Hematopoietic multipotent progenitor cell treated with erythropoietin and hydrocortisone succinate and interleukin-3 and kit ligand, for 4 days (in vitro differentiated cells): ENCODE data around the gene NLGN4Y.

ENCODE experiments used
- DNase-seq: peaks from one replicate; pipeline ENCODE4 v3.0.0-alpha.2; 2015

Gene NLGN4Y

DNA sequence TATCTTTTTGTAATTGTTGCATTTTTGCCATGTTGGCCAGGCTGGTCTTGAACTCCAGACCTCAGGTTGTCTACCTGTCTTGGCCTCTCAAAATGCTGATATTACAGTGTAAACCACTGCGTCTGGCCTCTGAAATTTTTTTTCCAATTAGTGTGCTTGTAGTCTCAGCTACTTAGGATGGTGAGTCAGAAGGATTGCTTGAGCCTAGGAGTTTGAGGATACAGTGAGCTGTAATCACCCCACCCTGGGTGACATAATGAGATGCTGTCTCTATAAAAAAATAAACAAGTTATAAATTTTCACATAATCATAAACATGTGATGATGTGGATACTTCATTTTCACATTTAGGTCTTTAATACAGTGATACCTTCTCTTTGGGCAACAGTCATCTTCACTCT lies 154.9 kb downstream of the NLGN4Y start:
- DNase-seq = no peak

DNA sequence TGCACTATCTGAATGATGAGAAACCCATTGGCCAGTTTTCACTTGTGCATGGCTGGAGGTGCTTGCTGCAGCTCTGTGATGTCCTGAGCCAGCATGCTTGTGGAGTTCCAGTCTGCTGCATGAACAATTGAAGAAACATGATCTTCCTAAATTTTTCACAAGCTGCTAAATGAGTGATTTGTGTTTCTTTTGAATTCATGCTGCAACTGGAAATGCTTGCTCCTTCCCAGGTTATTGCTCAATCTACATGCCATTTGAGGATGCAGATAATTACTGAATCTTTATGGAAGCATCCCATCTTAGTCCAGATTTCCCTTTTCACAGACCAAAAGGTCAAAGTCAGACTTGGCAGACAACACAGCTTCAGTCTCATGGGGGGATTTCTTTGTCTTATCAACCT lies 170.2 kb downstream of the NLGN4Y start:
- no peak for DNase-seq

DNA sequence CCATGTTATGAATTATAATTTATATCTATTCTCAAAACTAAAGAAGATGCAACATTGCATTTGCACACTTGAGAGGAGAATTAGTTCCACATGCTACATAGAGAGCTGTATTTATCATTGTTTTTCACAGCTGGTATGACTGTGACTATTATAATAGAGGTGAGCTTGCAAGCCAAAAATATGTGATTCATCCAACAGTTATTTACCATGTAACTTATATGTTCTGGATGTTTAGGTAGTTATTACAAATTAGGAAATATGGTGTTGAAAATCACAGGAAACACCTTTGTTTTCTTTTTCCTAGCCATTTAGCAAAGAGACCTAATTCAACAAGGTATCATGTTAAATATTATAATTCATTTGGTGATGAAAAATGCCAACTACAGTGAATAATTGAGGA lies 183.8 kb downstream of the NLGN4Y start:
- no peak for DNase-seq

DNA sequence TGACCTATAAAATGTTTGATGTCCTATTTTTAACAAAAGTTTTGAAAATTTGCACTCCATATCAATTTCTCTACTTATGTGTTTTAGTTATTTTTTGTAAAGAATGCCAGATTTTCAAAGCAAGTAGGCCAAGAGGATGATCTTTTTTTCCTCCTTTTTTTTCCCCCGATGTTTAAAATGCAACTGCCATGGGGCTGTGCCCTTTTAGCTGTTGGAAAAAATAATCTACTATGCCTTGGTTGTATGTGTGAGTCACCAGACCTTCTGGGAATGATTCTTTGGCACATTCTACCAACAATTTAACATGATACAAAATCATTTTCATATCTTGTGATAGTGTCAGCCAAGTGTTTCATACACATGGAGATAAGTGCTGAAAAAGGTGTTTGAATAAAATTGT lies 217.3 kb downstream of the NLGN4Y start:
- no peak for DNase-seq

DNA sequence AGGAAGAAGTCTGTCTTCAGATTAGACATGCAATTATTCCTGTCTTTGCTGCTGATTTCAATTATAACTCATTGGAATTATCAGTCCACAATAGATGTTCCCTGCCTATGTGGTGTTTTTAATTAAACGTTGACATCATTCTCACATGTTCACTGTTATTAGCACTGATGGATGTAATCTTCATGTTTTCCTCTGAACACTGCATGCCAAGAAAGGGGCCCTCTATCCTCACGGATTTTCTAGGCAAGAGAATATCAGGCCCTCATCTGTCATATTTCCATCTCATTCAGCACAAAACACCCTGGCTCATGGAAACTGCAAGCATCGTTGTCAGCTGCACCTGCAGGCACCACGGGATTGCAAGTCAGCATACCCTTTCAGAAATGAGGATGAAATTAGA lies 224.0 kb downstream of the NLGN4Y start:
- no peak for DNase-seq

DNA sequence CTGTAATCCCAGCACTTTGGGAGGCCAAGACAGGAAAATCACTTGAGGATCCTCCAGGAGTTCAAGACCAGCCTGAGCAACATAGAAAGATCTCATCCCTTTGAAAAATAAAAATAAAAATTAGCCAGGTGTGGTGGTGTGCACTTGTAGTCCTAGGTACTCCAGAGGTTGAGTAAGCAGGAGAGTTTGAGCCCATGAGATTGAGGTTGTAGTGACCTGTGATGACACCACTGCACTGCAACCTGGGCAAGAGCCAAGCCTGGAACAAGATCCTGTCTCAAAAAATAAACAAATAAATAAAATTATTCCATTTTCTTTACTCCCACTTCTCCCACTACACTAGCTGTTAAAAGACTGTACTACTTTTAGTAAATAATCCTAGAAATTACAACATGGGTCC lies 231.2 kb downstream of the NLGN4Y start:
- no peak for DNase-seq

DNA sequence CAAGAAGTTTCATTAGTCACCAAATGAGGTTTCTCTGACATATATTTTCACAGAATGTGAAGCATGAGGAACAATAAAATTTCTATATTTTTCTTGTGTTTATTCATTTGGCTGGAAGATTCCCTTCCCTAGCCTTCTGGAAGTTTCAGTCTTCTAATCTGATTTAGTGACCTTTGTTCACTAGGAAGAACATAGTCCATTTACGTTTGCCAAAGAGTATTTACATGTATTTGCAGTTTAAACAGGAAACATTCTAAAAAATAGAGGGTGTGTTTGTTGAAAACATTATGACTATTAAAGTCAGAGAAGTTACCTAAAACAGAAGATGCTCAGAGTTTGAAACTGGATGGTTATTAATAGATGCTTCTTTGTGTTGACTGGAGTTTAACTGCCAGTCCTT lies 238.6 kb downstream of the NLGN4Y start:
- DNase-seq = no peak

DNA sequence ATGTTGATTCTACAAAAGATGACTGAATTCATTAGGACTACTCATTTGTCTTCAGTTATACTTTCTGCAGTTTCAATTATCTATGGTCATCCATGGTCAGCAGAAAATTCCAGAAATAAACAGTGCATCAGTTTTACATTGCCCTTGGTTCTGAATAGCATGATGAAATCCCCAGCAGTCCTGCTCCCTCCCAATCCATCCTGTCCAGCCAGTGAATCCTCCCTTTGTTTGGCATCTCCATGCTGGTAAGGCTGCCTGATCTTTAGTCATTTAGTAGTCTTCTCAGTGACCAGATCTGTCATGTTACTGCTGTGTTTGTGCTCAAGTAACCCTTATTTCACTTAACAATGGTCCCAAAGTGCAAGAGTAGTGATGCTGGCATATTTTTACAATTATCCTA lies 239.3 kb downstream of the NLGN4Y start:
- DNase-seq = no peak

DNA sequence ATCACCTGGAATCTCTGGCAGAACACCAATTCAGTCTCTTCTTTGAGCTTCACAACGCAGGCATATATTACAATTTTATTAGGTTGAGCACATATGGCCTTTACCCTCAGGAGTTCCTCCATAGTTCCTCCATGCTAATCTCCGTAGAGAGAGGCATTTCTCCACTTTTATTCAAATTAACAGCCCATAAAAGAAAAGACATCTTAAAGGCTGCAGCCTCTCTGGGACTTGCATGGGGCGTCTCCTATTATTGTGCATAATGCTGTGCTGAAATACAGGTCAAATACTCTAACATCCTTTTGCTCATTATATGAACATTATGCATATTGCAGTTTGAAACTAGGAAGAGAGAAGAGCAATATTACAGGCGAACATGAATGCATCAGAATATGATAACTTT lies 253.9 kb downstream of the NLGN4Y start:
- no peak for DNase-seq

DNA sequence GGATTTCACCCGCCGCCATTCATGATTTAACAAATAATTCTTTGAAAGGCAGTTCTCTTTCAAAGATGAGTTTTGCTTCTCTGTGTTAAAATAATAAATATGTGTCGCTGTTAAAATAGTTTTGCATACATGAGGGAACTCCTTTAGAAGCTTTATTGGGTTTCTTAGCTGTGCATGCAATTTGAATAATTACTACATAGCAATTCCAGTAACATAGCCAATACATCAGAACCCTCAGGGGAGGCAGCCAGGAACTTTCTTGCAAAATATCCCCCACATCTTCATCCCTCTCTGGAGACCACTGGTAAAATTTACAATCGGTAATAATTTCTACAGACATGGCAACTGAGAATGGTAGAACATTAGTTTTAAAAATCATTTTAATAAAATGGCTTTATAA lies 268.8 kb downstream of the NLGN4Y start:
- DNase-seq = no peak

DNA sequence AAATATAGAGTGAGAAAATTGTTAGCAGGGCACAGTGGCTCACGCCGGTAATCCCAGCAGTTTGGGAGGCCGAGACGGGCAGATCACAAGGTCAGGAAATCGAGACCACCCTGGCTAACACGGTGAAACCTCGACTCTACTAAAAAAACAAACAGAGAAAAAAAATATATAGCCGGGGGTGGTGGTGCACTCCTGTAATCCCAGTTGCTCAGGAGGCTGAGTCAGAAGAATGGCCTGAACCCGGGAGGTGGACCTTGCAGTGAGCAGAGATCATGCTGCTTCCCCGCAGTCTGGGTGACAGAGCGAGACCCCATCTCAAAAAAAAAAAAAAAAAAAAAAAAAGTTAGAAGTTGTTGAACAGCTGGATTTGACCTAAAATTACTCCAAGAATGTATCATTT lies 269.3 kb downstream of the NLGN4Y start:
- DNase-seq = no peak

DNA sequence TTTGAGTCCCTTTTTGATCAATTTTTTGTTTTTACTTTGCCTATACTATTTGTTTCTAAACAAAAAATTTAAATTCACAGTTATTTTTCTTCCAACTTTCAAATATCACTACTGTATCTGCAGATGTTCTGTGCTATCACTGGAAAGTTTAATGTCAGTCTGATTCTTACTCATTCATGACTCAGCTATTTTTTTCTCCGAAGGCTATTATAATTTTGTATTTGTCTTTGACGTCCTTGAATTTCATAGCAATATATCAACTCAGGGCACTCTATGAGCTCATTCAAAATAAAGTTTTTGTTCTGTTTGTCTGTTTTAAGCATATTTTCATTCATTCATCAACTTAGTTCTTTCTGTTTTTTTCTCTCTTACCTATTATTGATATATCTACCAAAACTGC lies 273.7 kb downstream of the NLGN4Y start:
- no peak for DNase-seq

DNA sequence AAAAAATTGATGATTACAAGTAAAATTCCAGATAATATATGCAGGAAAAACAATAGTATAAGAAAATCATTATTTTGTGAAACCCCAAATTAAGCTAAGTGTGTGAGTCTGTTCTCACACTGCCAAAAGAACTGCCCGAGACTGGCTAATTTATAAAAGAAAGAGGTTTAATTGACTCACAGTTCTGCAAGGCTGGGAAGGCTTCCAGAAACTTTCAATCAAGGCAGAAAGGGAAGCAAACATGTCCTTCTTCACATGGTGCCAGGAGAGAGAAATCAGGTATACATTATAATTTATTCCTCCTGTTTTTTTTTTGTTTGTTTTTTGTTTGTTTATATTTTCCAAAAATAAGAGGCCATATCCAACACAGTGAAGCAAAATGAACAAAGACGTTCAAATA lies 276.8 kb downstream of the NLGN4Y start:
- DNase-seq = no peak

DNA sequence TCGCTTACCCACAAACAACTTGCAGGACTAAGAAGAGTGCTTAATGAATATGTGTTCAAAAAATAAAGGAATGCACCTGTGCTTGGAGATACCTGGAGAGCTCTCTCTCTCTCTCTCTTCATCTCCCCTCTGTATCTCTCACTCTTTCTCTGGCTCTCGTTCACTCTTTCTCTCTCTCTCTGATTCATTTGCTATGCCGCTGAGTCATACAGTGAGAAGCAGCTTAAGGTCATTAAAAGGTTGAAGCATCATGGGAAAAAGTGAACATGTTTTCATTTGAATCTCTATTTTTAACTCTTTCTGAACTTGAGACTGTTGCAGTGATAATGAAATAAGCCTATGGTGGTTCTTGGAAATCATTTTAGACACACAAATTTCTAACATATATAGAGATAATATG lies 277.8 kb downstream of the NLGN4Y start:
- DNase-seq = no peak

DNA sequence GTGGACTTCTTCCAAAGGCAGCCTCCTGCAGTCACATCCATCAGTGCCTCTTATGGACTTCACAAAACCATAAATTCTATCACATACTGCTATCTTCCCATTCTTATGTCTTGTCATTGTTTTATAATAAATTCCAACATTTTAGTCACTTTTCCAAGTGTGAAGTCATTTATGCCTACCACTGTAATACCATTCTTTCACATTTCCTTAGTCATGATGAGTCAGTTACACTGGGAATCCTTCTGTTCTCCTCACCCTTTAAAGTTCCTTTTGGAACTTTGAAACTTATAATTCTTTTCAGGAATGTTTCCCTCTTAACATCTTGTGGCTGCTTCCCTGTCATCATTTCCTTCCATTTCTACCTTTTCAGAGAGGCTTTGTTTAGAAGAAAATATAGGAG lies 279.7 kb downstream of the NLGN4Y start:
- DNase-seq = no peak

DNA sequence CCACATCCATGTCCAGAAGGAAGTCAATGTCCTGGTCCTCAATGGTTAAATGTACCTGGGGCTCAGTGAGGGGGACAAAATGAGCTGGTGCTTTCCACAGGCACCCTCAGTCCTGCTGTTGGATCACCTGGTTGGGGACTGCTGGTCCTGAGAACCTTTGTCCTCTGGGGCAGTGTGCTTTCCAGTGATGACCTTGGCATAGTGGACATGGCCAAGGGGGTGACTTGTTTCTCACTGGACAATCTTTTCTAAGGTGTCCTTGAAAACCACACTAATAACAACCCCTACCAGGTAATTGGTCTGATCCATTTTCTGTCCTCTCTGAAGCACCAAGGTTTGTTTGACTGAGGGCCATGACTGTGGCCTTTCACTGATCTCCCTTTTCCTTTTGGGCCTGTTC lies 294.1 kb downstream of the NLGN4Y start:
- DNase-seq = no peak

DNA sequence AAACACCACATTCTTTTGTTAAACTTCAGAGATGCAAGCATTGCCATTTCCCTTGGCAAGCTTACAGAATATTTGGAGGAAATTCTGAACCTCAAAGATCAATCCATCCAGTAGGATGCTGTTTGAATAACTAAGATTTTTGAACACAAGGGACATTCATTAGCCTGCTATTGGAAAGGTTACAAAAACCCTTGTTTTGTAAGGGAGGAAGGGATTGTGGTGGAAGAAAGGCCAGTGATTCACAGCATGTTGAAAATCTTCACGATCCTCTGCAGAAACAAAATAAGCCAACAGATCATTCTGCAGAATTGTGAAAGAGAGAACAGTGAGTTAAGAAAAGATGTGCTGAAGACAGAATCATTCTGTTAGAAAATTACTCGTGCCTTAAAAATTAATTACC lies 297.9 kb downstream of the NLGN4Y start:
- DNase-seq = no peak

DNA sequence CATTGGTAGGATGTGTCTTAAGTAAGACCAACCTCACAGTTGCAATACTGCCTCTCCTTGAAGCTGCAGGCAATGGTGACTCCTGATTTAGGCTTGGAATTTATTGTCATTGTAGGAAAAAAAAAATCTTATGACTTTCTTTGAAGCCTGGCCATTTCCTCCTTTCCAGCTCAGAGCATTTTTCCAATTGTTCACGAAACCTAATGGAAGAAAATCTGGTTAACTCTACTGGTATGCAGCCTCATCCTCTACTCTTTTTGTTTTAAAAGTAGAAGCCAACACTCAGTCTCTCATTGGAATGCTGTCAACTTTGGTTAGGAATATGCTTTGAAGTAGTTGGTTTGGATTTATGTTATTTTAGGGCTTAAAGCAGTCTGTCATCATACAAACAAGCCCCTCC lies 298.6 kb downstream of the NLGN4Y start:
- no peak for DNase-seq

DNA sequence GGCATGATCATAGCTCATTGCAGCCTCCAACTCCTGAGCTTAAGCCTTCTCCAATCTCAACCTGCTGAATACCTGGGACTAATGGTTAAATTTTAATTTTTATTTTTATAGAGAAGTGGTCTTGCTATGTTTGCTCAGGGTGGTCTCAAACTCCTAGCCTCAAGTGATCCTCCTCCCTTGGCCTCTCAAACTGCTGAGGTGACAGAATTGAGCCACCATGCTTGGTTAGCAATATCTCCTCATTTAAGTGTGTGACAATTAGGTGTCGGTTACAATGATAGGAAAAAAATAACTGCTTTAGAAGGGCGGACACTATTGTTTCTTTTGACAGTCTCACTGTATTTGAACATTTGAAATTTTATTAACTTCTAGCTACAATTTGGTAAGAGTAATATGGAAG lies 300.3 kb downstream of the NLGN4Y start:
- no peak for DNase-seq

DNA sequence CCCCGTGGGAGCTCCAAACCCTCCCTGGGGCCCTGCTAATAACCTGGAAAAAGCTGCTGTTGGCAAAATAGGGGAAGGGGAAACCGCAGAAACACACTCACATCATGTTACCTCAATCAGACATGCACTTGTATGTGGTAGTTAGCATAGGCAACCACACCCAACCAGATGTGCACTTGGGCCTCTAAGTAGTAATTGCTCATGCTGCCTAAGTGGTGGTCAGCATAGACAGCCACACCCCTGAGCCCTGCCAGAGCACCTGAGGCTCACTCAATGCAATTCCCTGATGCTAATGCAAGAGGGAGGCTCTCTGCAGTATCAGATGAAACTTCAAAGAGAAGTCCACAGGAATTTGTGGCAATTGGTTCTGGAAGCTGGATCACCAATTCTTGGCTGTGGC lies 301.4 kb downstream of the NLGN4Y start:
- no peak for DNase-seq

DNA sequence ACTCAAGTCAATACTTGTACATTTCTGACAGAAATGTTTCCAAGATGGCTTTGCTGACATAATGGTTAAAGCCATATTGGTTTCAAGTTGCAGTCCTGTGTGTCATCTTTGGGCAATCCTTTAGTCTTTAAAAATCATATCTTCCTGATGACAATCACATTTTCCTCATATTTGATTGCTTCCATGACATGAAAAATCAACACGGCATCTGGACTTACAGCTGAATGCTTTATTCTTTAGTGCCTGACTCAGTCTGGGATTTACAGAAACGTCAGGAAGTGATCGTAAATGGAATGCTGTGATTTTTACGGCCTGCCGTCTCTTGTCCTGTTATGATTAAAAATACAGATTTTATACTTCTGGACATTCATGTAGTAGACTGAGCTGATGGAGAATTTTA lies 304.2 kb downstream of the NLGN4Y start:
- no peak for DNase-seq

DNA sequence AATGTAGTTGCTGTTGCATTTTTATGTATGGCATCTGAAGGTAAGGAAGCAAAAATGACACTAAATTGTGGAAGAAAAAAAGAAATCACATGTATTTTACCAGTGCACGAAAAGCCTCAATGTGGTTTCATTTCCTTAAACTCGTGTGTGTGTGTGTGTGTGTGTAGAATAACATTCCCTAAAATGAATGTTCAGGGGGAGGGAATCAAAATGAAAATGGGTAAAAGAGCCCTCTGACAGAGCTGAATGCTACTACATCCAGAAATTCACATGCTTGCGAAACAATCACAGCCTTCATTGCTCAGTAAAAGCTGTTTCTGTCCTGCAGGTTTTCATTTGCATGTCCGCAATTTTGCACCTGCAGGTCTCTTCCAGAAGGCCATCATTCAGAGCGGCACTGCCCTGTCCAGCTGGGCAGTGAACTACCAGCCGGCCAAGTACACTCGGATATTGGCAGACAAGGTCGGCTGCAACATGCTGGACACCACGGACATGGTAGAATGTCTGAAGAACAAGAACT lies 305.1 kb downstream of the NLGN4Y start:
- no peak for DNase-seq

DNA sequence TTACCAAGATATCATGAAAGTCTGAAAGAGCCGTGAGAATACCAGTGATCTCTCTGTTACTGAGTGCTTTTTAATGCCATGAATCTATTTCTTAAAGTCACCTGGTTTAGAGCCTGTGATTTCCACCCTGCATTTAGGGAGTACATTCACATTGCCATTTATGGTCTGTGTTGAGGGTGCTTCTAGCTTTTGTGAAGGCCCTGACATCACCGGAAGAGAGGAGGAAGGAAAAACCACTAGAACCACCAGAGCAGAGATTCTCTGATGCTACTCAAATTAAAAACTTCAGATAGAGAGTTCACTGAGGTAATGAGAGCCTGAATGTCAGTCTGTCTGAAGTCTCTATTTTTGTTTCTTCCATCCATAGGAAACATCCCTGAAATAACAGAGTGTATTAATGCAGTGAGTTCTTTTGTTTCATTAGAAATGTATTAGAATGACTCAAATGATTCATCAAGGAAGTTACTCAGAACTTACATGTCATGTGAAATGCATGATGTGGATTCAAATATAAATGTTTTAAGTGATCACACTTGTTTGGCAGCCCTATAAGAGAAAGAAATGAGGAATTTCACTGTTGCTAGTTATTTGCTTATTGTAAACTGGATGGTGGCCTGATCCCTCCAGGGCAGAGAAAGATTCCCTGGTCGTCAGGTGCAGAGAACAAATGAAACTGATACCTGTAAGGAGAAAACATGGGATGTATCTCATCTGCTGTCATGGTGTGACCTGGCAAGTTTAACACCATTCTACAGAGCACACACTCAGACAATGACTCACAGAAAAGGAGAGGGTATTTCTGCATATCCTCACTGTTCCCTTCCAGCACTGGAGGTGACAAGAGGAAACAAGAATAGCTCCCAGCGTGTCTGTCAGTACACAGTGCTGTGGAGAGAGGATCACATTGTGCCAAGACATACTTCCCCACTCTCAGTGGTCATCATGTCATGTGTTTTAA lies 310.1 kb downstream of the NLGN4Y start:
- DNase-seq = no peak

DNA sequence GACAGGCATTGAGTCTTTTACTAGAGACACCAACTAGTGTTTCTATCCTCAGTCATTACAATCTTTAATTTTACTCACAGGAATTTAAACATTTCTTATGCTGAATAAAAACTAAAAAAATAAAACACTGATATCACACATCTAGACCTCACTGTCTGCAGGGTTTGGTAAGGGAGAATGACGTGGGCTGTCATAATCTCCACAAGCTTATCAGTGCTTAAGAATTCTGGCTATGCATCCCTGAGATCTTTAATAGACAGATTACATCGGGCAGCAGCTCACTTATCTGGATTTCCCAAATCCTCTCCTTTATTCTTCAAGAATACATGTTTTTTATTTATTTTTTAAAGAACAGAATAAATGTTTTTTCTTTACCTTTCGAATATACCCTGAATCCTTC lies 313.1 kb downstream of the NLGN4Y start:
- DNase-seq = no peak

DNA sequence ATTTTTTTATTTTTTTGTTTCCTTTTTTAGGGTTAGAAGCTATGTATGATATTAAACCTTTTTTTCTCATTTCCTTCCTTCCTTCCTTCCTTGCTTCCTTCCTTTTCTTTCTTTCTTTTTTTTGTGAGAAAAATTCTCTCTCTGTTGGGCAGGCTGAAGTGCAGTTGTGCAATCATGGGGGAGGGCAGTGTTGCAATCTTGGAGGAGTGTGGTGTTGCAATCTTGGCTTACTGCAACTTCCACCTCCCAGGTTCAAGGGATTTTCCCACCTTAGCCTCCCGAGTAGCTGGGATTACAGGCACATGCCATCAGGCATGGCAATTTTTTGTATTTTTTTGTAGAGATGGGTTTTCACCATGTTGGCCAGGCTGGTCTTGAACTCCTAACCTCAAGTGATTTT lies 326.4 kb downstream of the NLGN4Y start:
- DNase-seq = no peak
